OCI-LY3 (cell line): ENCODE results near the gene TMEM9B.

Experiments
- H2AFZ ChIP-seq: fragments of 200-600, 300-600 bp; shearing (Covaris generic); 2 replicates; pipeline ENCODE4 v1.6.0; 2014; ENCODE audit warnings: antibody characterized with exemption, low read depth, low read length
- H3K27ac ChIP-seq: fragments of 200-600, 300-600 bp; sonication (generic); 2 replicates; pipeline ENCODE4 v1.5.1; 2014; ENCODE audit warnings: mild to moderate bottlenecking, low read length, moderate library complexity, mixed read lengths
- H3K27me3 ChIP-seq: fragments of 200-600, 300-600 bp; sonication (generic); 2 replicates; pipeline ENCODE4 v1.6.1; 2014; ENCODE audit warnings: low read depth, low read length, mixed read lengths
- H3K36me3 ChIP-seq: fragments of 200-600, 300-600 bp; sonication (generic); replicated peaks from 2 replicates; pipeline ENCODE3; 2014; ENCODE audit warnings: low read depth, low read length, mixed read lengths
- H3K4me1 ChIP-seq: fragments of 300-600, 200-600 bp; sonication (generic); 2 replicates; pipeline ENCODE4 v1.6.1; 2014; ENCODE audit warnings: low read length, mixed read lengths
- H3K4me2 ChIP-seq: fragments of 200-600, 300-600 bp; sonication (generic); 2 replicates; pipeline ENCODE4 v1.6.1; 2014; ENCODE audit warnings: low read length, mixed read lengths
- H3K4me3 ChIP-seq: fragments of 300-600, 200-600 bp; sonication (generic); 2 replicates; pipeline ENCODE4 v1.5.1; 2014; ENCODE audit warnings: antibody characterized with exemption, mild to moderate bottlenecking, low read length, moderate library complexity
- H3K79me2 ChIP-seq: fragments of 300-600, 200-600 bp; shearing (Covaris generic); 2 replicates; pipeline ENCODE4 v1.6.1; 2014; ENCODE audit warnings: mild to moderate bottlenecking, low read length, mixed read lengths
- H3K9ac ChIP-seq: fragments of 300-600, 200-600 bp; shearing (Covaris generic); 2 replicates; pipeline ENCODE4 v1.6.0; 2014; ENCODE audit warnings: mild to moderate bottlenecking, low read length, moderate library complexity
- H3K9me3 ChIP-seq: fragments of 200-600, 300-600 bp; shearing (Covaris generic); 2 replicates; pipeline ENCODE4 v1.6.1; 2014; ENCODE audit warnings: low read length, mixed read lengths; ENCODE audit not compliant: insufficient read depth
- H4K20me1 ChIP-seq: fragments of 200-600, 300-600 bp; sonication (generic); 2 replicates; pipeline ENCODE4 v1.6.1; 2016; ENCODE audit warnings: low read length, mixed read lengths; ENCODE audit not compliant: insufficient read depth
- EZH2phosphoT487 ChIP-seq: fragments of 200-600 bp; shearing (Covaris generic); IDR thresholded peaks from 2 replicates; pipeline ENCODE4 v1.6.1; 2018; ENCODE audit warnings: antibody characterized with exemption, mixed run types, low read depth
- TF ChIP-seq, protein P1 (sequence below): fragments of 200-600, 300-600 bp; sonication (generic); IDR thresholded peaks from 2 replicates; pipeline ENCODE4 v1.5.1; 2014; ENCODE audit warnings: antibody characterized with exemption, low read length, low read depth

Gene TMEM9B

DNA sequence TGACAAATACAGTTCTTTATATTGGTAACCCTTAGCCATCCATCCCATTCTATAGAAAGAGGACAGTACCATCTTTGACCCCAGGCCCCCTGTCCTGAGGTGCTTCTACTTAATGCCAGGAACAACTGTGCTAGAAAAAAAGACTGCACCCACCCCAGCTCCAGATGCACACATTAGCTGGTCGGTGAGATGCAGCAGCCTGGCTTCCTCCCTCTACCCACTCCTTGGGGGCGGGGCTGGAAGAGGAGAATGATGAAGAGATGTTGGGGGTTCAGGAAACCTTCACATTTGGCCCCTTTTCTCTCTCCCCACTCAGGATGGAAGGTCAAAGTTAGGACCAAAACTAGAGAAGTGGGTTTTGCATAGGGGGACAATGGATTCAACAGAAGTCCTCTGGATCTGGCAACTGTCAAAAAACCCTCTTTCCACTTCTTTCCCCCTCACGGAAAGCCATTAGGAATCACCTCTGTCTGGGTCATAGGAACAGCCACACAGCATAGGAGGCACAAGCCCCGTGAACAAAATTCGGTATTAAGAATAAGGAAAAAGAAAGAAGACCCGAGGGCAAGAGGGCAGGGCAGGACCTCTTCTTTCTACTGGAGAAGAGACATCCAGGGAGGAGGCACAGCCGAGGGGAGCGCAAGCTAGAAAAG, 38.8 kb upstream of the TMEM9B start:
- Histone ChIP-seq H3K27ac (no peak overlapping the region), H3K4me3 (no peak overlapping the region), H2AFZ (no peak overlapping the region), H3K4me1 (no peaks in the 10 kb centered on the region), H3K9ac (no peak overlapping the region), H3K36me3 (no peaks in the 10 kb centered on the region), H3K27me3 (peaks cover 5% of the 10 kb centered on the region; the same call in 1 of the 2 replicates), H3K79me2 (no peaks in the 10 kb centered on the region), H3K4me2 (no peak overlapping the region), H3K9me3 (no peaks in the 10 kb centered on the region), H4K20me1 (no peaks in the 10 kb centered on the region)
- TF ChIP-seq EZH2phosphoT487: no peak
- TF ChIP-seq, protein P1, sequence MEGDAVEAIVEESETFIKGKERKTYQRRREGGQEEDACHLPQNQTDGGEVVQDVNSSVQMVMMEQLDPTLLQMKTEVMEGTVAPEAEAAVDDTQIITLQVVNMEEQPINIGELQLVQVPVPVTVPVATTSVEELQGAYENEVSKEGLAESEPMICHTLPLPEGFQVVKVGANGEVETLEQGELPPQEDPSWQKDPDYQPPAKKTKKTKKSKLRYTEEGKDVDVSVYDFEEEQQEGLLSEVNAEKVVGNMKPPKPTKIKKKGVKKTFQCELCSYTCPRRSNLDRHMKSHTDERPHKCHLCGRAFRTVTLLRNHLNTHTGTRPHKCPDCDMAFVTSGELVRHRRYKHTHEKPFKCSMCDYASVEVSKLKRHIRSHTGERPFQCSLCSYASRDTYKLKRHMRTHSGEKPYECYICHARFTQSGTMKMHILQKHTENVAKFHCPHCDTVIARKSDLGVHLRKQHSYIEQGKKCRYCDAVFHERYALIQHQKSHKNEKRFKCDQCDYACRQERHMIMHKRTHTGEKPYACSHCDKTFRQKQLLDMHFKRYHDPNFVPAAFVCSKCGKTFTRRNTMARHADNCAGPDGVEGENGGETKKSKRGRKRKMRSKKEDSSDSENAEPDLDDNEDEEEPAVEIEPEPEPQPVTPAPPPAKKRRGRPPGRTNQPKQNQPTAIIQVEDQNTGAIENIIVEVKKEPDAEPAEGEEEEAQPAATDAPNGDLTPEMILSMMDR: no peak

DNA sequence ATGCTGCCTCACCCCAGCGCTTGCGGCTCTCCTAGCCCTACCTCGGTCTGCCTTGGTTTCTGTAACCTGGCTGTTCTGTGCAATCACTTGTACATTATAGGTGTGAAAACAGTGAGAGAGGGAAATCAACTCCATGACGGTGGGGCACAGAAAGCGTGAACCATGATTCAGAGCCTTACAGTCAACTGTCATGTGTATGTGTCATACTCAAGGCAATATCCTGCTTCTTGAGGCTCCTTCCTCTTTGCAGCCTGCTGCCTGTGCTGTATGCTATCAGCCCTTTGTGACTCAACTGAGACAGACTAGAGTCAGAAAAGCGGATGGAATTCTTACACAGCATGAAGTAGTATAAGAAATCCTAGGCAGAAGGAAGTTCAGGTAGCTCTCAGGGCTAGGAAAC, 37.5 kb upstream of the TMEM9B start:
- Histone ChIP-seq H3K4me1 (no peaks in the 10 kb centered on the region), H3K36me3 (no peaks in the 10 kb centered on the region), H3K79me2 (no peaks in the 10 kb centered on the region), H3K4me2 (no peak overlapping the region; the same call in 1 of the 2 replicates), H3K9me3 (no peaks in the 10 kb centered on the region), H3K4me3 (no peak overlapping the region), H3K9ac (no peak overlapping the region), H2AFZ (no peak overlapping the region; the same call in 1 of the 2 replicates), H3K27ac (no peak overlapping the region), H4K20me1 (no peaks in the 10 kb centered on the region), H3K27me3 (peaks cover 5% of the 10 kb centered on the region; the same call in 1 of the 2 replicates)
- TF ChIP-seq, protein P1: no peak
- TF ChIP-seq EZH2phosphoT487: no peak

DNA sequence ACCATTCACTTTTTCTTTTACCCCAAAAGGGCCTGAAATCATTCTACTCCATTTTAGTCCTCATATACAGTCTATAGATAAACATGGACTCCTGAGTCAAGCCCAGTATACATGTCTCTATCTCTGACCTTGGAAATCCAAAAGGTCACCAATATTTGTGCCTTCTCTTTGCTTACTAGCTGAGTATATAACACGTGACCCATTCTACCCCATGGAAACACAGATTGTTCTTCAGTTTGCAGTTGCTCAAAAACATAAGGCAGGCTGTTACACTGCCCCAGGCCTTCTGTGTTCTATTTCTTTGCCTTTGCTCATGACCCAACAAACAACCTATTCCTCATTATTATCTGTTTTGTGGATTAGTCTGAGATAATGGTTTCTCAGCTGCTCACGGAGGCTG, 33.8 kb upstream of the TMEM9B start:
- H3K9me3 ChIP-seq: no peaks in the 10 kb centered on the region
- no peak overlapping the region for H3K9ac ChIP-seq
- no peaks in the 10 kb centered on the region for H3K4me1 ChIP-seq
- no peak overlapping the region for H3K4me3 ChIP-seq
- H2AFZ ChIP-seq: peak overlapping the region; percentile 60; the same call in 1 of the 2 replicates
- no peak overlapping the region for H3K27ac ChIP-seq
- no peaks in the 10 kb centered on the region for H3K79me2 ChIP-seq
- no peaks in the 10 kb centered on the region for H3K36me3 ChIP-seq
- peaks cover 22% of the 10 kb centered on the region for H3K27me3 ChIP-seq
- no peaks in the 10 kb centered on the region for H4K20me1 ChIP-seq
- no peak overlapping the region for H3K4me2 ChIP-seq
- TF ChIP-seq, protein P1: no peak
- TF ChIP-seq EZH2phosphoT487: no peak

DNA sequence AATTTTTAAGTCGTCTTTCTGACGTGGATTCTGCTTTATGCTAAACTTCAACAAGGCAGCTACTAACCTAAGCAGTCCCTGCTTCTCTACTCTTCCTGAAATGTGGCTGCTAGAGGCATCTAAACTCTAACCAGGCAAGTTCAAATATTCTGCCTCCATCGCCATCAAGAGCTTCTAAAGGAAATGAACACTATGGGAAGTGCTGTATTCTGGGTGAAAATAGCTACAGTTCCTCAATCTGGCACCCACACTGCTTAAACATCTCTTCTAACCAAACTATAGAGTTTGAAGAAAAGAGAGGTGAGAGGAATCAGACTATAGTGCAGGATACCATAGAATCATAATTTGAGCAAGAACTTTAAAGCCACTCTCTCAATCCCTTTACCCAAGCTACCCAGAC, 33.2 kb upstream of the TMEM9B start:
- Histone ChIP-seq H3K36me3 (no peaks in the 10 kb centered on the region), H3K9ac (no peak overlapping the region), H2AFZ (no peak overlapping the region), H3K4me3 (no peak overlapping the region), H3K27ac (no peak overlapping the region), H3K4me2 (no peak overlapping the region), H3K79me2 (no peaks in the 10 kb centered on the region), H3K27me3 (peaks cover 22% of the 10 kb centered on the region), H3K4me1 (no peaks in the 10 kb centered on the region), H4K20me1 (no peaks in the 10 kb centered on the region), H3K9me3 (no peaks in the 10 kb centered on the region)
- TF ChIP-seq EZH2phosphoT487: no peak
- TF ChIP-seq, protein P1: no peak
